Bone marrow (tissue), 2 donors: Measurements from ENCODE around the gene CTNNA3.

Source experiments
- DNase-seq, 2 donors: peaks; one replicate each; lab custom pipeline; 2025; lab: John Stamatoyannopoulos, UW

CTNNA3 gene

GRCh38 chr10:66752714-66753113 lies 943.3 kb downstream of the CTNNA3 start:
- no peak for DNase-seq

- DNase-seq = no peak
Observed at GRCh38 chr10:66748217-66748616, 947.8 kb downstream of the CTNNA3 start.

GRCh38 chr10:66747451-66747850 lies 948.5 kb downstream of the CTNNA3 start:
- no peak for DNase-seq

GRCh38 chr10:66746711-66747110 lies 949.3 kb downstream of the CTNNA3 start:
- no peak for DNase-seq

- DNase-seq = no peak
Observed at GRCh38 chr10:66746246-66746645, 949.7 kb downstream of the CTNNA3 start.

GRCh38 chr10:66744915-66745314 lies 951.1 kb downstream of the CTNNA3 start:
- no peak for DNase-seq

- DNase-seq = no peak
Observed at GRCh38 chr10:66737241-66737640, 958.8 kb downstream of the CTNNA3 start.

GRCh38 chr10:66723608-66724400 lies 972.2 kb downstream of the CTNNA3 start:
- DNase-seq = no peak

GRCh38 chr10:66719483-66719882 lies 976.5 kb downstream of the CTNNA3 start:
- DNase-seq = no peak

- DNase-seq = no peak
Observed at GRCh38 chr10:66717231-66717981, 978.6 kb downstream of the CTNNA3 start.

DNA sequence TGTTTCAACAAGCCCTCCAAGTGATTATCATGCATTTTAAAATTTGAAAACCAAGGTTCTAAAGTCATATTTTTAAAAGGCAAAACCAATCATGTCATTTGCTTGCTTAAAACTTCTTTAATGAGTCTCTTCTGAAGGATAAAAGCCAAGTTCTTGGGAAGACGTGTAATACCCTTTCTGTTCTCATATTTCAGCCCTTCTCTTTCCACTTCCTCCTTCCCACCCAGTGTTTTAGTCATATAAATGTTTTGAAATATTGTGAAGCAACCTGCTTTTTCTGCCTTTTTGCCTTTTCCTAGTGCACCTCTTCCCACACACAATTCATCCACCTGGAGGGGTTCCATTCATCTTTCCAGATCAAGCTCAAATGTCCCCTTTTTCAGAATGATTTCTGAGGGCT lies 981.3 kb downstream of the CTNNA3 start:
- no peak for DNase-seq

DNA sequence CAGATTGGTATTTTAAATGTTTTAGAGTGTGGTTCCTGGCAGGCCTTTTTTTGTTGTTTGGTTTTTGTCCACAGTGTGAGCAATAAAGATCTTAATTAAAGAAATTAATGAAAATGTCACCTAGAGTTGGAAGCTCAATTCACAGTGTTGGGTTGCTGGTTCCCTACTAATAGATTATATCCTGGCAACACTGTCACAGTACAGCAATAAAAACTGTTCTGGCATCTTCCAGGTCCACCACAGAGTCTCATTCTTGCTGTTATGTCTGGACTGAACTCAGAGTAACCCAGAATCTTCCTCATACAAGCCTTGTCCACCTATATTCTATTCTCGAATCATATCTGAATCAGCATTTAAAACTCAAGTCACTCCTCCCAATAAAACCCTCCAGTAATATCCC lies 982.6 kb downstream of the CTNNA3 start:
- no peak for DNase-seq

DNA sequence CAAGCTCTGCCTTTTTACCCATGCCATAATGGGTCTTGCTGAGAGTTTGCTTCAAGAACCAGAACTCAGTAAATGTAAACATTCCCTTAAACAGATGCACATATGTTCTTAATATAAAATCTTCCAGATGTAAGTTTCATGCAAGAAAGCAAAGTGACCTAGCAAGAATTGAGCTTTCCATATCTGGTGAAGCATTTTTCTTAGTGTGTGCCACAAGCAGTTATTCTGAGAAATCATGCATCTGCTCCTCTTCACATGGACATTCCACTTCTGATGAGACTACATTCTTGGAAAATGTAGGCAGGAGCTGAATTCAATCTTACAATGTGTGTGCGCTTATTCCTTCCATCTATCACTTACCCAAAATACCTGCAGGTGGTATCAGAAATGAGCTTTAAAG lies 997.9 kb downstream of the CTNNA3 start:
- DNase-seq = no peak

DNA sequence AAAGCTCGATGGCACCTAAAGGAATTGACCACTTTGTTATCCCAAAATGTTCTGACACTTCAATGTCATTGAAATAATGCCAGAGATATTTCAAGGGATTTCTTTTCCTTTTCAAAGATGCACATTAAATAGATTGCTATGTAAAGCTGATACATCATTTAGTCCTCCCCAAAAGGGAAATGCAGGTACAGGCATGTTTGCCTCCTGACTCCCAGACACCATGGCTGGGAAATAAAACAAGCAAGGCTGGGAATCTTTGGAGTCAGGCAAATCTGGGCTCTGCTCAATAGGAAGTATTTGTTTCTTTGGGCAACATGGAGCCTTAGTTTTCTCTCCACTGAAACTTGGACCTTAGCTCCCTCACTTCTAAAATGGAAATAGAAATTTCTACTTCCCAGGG lies 1000.9 kb downstream of the CTNNA3 start:
- DNase-seq = no peak

DNA sequence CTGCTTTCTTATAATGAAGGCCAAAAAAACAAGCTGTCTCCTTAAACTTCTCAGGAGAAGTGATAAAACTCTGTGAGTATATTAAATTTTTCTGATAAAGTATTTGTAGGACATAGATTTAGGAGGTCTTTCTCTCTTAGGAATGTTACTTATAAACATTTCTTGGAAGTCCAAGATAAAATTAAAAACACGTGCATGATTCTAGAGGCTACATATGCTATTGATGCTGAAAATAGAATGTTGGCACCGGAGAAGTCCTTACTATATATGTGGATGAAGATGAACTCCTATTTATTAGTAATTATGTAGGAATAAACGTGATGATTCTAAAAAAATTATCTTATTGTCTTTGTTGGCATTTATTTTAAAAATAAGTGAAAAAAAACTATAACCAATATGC lies 1011.4 kb downstream of the CTNNA3 start:
- no peak for DNase-seq

DNA sequence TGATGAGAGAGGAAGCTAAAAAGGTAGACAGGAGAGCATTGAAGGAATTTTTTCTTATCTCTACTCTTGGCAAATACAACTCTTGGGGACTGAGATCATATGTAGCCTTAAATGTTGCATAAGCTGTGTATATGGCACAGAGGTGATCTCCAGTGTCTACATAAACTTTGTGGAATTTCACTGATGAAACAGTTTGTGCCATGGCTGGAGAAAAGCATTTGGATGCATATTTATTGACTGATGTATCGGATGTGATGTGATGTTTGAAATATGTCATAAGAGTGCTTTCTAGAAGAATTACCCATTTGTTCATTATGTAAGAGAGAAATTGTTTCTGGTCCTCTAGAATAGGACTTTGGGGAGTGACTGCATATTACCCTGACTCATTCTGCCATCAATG lies 1015.1 kb downstream of the CTNNA3 start:
- DNase-seq = no peak

DNA sequence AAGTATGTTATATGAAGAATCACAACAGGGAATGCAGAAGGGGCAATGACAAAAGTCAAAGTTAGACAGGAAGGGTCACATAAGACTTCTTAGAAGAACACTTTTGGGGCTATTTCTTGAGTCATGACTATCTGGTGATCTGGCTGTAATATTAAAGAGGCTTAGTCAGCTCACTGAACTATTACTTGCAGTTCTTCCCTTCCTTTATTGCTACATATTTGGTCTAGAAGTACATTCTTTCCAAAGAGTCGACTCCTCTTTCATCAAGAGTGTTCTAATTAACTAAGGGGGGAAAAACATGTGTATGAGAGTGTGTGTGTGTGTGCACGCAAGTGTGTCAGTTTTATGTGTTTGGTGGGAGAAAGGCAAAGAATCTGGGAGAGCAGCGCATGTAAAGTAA lies 1017.5 kb downstream of the CTNNA3 start:
- no peak for DNase-seq

- DNase-seq = no peak
Observed at GRCh38 chr10:66673071-66673470, 1022.9 kb downstream of the CTNNA3 start.

- no peak for DNase-seq
Observed at GRCh38 chr10:66671562-66671961, 1024.4 kb downstream of the CTNNA3 start.

GRCh38 chr10:66671064-66671463 lies 1024.9 kb downstream of the CTNNA3 start:
- DNase-seq = no peak

GRCh38 chr10:66656499-66656898 lies 1039.5 kb downstream of the CTNNA3 start:
- no peak for DNase-seq

GRCh38 chr10:66654861-66655260 lies 1041.1 kb downstream of the CTNNA3 start:
- DNase-seq = no peak

DNA sequence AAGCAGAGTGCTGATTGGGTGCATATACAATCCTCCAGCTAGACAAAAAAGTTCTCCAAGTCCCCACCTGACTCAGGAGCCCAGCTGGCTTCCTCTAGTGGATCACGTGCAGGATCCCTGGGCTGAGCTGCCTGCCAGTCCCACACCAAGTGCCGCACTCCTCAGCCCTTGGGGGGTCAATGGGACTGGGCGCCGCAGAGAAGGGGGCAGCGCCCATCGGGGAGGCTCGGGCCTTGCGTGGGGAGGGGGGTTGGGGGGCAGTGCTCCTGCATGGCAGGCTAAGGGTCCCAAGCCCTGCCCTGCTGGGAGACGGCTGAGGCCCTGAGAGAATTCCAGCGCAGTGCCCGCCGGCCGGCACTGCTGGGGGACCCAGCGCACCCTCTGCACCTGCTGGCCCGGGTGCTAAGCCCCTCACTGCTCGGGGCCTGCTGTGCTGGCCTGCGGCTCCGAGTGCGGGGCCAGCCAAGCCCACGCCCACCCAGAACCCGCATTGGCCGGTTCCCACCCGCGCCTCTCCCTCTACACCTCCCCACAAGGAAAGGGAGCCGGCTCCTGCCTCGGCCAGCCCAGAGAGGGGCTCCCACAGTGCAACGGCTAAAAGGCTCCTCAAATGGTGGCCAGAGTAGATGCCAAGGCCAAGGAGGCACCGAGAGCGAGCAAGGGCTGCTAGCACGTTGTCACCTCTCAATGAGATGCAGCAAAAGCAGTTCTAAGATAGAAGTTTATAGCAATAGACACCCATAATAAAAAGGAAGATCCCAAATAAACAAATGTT lies 1044.5 kb downstream of the CTNNA3 start:
- no peak for DNase-seq
